CD4-positive, alpha-beta T cell (primary cell): ENCODE results near the gene SETD3. TPM values are rescaled to one million over a fixed set of nuclear protein-coding genes. Genes with fewer than 3 reads are reported as not detected.

Experiments
- ATAC-seq: fragments of 200-7000 bp; cut with Tn5 transposase; one replicate; pipeline ENCODE4 v1.10.0; 2022; ENCODE audit warnings: mild to moderate bottlenecking; ENCODE audit not compliant: poor library complexity
- CTCF ChIA-PET: fragments of 350-600 bp; sonication (Branson Sonifier 250); formaldehyde crosslinking; loops from one replicate; lab custom pipeline; 2021; ENCODE audit warnings: antibody characterized with exemption, inconsistent platforms; lab: Charles Lee
- POLR2A ChIA-PET: fragments of 350-600 bp; sonication (Branson Sonifier 250); formaldehyde crosslinking; loops from one replicate; lab custom pipeline; 2021; ENCODE audit warnings: antibody characterized with exemption, inconsistent platforms; lab: Charles Lee
- DNase-seq, 14 experiments: peaks; one replicate each; pipeline ENCODE4 v3.0.0-alpha.2; 2013 to 2020; ENCODE audit warnings: mixed read lengths in 2 of 14
- H3K27ac ChIP-seq, 2 donors: one replicate each; pipeline versions ENCODE4 v1.5.1 to v1.7.0; 2013; ENCODE audit warnings: low read length in 2 of 2, low read depth in 1 of 2, mild to moderate bottlenecking in 1 of 2
- H3K27me3 ChIP-seq, 2 experiments: 1 replicate in 1 of 2; 2 replicates in 1 of 2; pipeline versions ENCODE4 v1.6.1 to v1.7.0; 2013; ENCODE audit warnings: low read length in 2 of 2, control low read depth in 1 of 2, mild to moderate bottlenecking in 1 of 2, moderate library complexity in 1 of 2; ENCODE audit not compliant: insufficient read depth in 2 of 2, control insufficient read depth in 1 of 2
- H3K36me3 ChIP-seq: one replicate; pipeline ENCODE4 v1.6.1; 2013; ENCODE audit warnings: low read length, control low read depth; ENCODE audit not compliant: insufficient read depth
- H3K4me1 ChIP-seq: one replicate; pipeline ENCODE4 v1.6.1; 2013; ENCODE audit warnings: low read length, control low read depth; ENCODE audit not compliant: insufficient read depth
- H3K4me3 ChIP-seq: one replicate; pipeline ENCODE4 v1.5.1; 2013; ENCODE audit warnings: mild to moderate bottlenecking, low read length, moderate library complexity
- H3K9me3 ChIP-seq, 2 experiments: 1 replicate in 1 of 2; 2 replicates in 1 of 2; pipeline versions ENCODE4 v1.6.1 to v1.7.0; 2013; ENCODE audit warnings: low read length in 2 of 2, mild to moderate bottlenecking in 2 of 2, control low read depth in 1 of 2, moderate library complexity in 1 of 2; ENCODE audit not compliant: control insufficient read depth in 1 of 2, insufficient read depth in 1 of 2
- H3K27ac Mint-ChIP-seq: one replicate; pipeline ENCODE4 v1.8.0; 2020; ENCODE audit warnings: mixed read lengths
- H3K27me3 Mint-ChIP-seq: one replicate; pipeline ENCODE4 v1.8.0; 2021; ENCODE audit warnings: mixed read lengths
- H3K36me3 Mint-ChIP-seq: one replicate; pipeline ENCODE4 v1.8.0; 2021; ENCODE audit warnings: low read depth, mixed read lengths
- H3K4me1 Mint-ChIP-seq: one replicate; pipeline ENCODE4 v1.8.0; 2021; ENCODE audit warnings: low read depth, mixed read lengths
- H3K4me3 Mint-ChIP-seq: one replicate; pipeline ENCODE4 v1.8.0; 2020; ENCODE audit warnings: mild to moderate bottlenecking, mixed read lengths
- H3K9me3 Mint-ChIP-seq: one replicate; pipeline ENCODE4 v1.8.0; 2020; ENCODE audit warnings: mixed read lengths
- intact Hi-C, 2 experiments: fragments of 100-400 bp; cut with DNase I in 1 of 2; cut with micrococcal nuclease in 1 of 2; formaldehyde crosslinking; loops; one replicate each; pipeline versions ENCODE4 v1.15.1 to v1.9.0; 2023 to 2025; cut with DNase I, micrococcal nuclease
- total RNA-seq, 174 experiments: library from RNA in 2 of 174; stranded (reverse) in 2 of 174; gene quantifications; one replicate each; pipeline ENCODE4 v1.2.3 and lab custom pipeline; 2021 to 2026
- TF ChIP-seq, protein P1 (sequence below): fragments of 200-600 bp; IDR thresholded peaks from one replicate; pipeline ENCODE4 v1.8.0; 2022; ENCODE audit warnings: antibody characterized with exemption, mild to moderate bottlenecking

The SETD3 gene
- total RNA-seq, 2 experiments from 2014 or later, result 46.1 to 51.4 TPM

DNA sequence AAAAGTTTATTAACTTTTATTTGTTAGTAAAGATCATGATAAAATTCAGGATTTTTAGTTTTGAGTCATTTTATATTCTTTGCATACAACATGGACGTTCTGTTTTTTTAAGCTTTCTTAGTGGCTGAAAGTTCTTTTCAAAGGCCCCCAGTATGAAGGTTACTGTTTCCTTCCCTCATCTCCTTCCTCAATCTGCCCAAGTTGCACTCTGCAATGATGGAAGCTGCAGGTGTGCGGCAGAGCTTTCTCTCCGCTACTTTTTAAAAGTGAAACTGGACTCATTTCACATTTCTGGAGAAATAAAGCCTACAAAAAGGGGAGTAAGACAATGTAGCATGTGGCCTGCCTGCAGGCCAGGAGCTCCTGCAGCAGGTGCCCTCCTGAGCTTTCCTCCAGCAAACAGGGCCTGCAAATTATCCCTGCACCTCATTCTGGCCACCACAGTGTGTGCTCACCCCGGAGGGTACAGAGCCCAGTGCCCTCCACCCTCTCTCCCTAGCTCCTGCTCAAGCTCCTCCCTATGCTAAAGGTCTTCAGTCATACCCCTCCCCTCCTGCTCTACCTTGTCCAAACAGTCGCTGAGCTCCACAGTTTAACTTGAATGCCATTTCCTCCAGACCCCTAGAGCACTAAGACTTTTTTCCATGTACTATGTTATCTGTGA is 78.9 kb downstream of the SETD3 start:
- no peaks in the 10 kb centered on the region for H3K9me3 ChIP-seq
- no peak overlapping the region for H3K4me3 Mint-ChIP-seq
- TF ChIP-seq, protein P1, sequence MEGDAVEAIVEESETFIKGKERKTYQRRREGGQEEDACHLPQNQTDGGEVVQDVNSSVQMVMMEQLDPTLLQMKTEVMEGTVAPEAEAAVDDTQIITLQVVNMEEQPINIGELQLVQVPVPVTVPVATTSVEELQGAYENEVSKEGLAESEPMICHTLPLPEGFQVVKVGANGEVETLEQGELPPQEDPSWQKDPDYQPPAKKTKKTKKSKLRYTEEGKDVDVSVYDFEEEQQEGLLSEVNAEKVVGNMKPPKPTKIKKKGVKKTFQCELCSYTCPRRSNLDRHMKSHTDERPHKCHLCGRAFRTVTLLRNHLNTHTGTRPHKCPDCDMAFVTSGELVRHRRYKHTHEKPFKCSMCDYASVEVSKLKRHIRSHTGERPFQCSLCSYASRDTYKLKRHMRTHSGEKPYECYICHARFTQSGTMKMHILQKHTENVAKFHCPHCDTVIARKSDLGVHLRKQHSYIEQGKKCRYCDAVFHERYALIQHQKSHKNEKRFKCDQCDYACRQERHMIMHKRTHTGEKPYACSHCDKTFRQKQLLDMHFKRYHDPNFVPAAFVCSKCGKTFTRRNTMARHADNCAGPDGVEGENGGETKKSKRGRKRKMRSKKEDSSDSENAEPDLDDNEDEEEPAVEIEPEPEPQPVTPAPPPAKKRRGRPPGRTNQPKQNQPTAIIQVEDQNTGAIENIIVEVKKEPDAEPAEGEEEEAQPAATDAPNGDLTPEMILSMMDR, result no peak
- peaks cover 3% of the 10 kb centered on the region for H3K4me1 ChIP-seq
- H3K36me3 ChIP-seq, result peaks cover 70% of the 10 kb centered on the region
- H3K27ac Mint-ChIP-seq, result peak overlapping the region; percentile 58
- H3K4me3 ChIP-seq, result no peak overlapping the region
- ATAC-seq (no peak), DNase-seq (no peak)
- intact Hi-C loops, result no loop called here
- H3K27me3 Mint-ChIP-seq, result no peaks in the 10 kb centered on the region
- CTCF ChIA-PET, result interaction anchor here (1.3 kb wide), 1 partner anchor 9 kb away, joined by 4 read pairs; no protein-coding TSS in a partner anchor
- peak overlapping the region in 1 of 2 donors; percentile 30 for H3K27ac ChIP-seq
- no peaks in the 10 kb centered on the region for H3K9me3 Mint-ChIP-seq
- peaks cover 89% of the 10 kb centered on the region for H3K36me3 Mint-ChIP-seq
- POLR2A ChIA-PET, result no interaction called here
- no peaks in the 10 kb centered on the region for H3K27me3 ChIP-seq
- H3K4me1 Mint-ChIP-seq, result peaks cover 12% of the 10 kb centered on the region

DNA sequence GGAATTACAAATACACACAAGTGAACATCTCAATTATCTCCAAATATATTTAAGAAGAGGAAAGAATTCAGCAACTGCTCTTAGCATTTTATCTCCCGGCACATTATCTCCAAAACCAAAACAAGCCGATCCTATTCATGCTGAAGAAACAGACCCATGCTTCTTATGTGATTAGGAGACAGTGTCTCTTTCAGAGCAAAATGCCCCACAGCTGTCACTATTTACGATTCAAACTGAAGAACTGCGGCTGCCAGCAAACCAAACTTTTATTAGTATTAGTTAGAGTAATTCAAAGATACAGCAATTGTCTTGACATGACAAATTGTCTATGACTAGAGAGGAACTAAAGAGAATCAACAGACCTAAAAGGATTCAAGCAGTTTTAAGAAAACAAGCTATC is 79.4 kb downstream of the SETD3 start:
- Histone ChIP-seq H3K27ac (no peak overlapping the region), H3K36me3 (peaks cover 69% of the 10 kb centered on the region), H3K4me1 (peaks cover 3% of the 10 kb centered on the region), H3K27me3 (no peaks in the 10 kb centered on the region), H3K4me3 (no peak overlapping the region), H3K9me3 (no peaks in the 10 kb centered on the region)
- Mint-ChIP-seq H3K27me3 (no peaks in the 10 kb centered on the region), H3K4me3 (no peak overlapping the region), H3K36me3 (peaks cover 88% of the 10 kb centered on the region), H3K4me1 (peaks cover 15% of the 10 kb centered on the region), H3K9me3 (no peaks in the 10 kb centered on the region), H3K27ac (peak overlapping the region; percentile 58)
- TF ChIP-seq, protein P1, result no peak
- ATAC-seq (no peak), DNase-seq (no peak)
- CTCF ChIA-PET, result interaction anchor here (1.3 kb wide), 1 partner anchor 9 kb away, joined by 4 read pairs; no protein-coding TSS in a partner anchor
- POLR2A ChIA-PET, result no interaction called here
- intact Hi-C loops, result no loop called here

DNA sequence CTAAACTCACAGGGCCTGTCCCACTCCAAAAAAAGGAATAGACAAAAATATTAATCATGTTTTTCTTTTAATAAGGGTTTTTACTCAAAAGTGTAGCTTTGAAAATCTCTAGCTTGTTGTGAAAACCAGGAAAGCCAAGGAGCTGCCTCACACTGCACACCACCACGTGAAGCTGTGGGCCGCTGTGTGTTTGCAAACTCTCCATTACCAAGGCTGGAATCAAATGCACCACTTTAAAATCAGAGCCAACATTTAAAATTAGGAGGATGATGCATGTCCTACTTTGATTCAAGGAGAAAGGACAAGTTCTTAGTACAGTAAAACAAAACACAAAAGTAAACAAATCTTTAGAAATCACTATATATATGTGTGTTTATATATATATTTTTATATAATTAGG is 83.0 kb downstream of the SETD3 start:
- POLR2A ChIA-PET, result no interaction called here
- DNase-seq, result no peak
- peaks cover 6% of the 10 kb centered on the region for H3K4me1 ChIP-seq
- Mint-ChIP-seq H3K27ac (no peak overlapping the region), H3K27me3 (no peaks in the 10 kb centered on the region), H3K36me3 (peaks cover 67% of the 10 kb centered on the region), H3K4me3 (no peak overlapping the region), H3K4me1 (peaks cover 24% of the 10 kb centered on the region), H3K9me3 (no peaks in the 10 kb centered on the region)
- TF ChIP-seq, protein P1, result no peak
- H3K4me3 ChIP-seq, result no peak overlapping the region
- H3K9me3 ChIP-seq, result no peaks in the 10 kb centered on the region
- intact Hi-C loops, result no loop called here
- CTCF ChIA-PET, result no interaction called here
- ATAC-seq, result no peak
- H3K27me3 ChIP-seq, result no peaks in the 10 kb centered on the region
- H3K27ac ChIP-seq, result no peak overlapping the region
- H3K36me3 ChIP-seq, result peaks cover 43% of the 10 kb centered on the region
